ENCODE data around the gene LEP. TPM values are rescaled to one million over a fixed set of nuclear protein-coding genes. Genes with fewer than 3 reads are reported as not detected.

LEP gene
- total and polyA plus RNA-seq, 8 donors = 0.05 to 0.12 TPM; not detected in 6

DNA sequence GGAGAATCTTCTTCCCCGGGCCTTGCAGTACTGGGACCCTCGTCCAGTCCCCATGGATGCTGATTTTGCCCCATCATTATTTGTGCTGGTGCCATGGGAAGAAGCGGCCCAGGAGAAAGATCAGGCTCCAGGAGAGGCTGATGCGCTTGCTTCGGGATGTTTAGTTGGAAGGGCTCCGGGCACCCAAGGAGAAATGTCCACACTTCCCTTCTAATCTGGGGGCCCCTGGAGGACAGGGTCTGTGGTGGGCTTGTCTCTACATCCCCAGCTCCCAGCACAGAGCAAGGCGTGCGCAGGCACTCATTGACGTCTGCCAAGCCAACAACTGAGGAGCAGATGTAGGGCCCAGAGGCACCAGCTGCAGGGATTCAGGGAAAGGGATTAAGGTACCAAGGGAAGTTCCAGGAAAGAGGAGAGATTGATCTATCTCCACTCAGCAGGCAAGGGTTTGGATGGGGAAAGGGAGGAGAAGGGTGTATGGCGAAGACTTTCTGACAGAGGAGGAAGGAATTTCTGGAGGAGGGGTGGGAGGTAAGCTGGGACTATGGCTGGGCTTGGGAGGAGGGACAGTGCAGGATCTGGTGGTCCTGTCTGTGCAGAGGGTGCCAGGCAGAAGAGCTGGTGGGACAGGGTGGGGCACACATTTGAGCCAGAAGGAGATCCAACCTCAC is 38.7 kb upstream of the LEP start:
- Histone ChIP-seq H3K27me3 (peaks cover 3 to 77% (median 40%) of the 10 kb centered on the region in 3 donors), H3K27ac (no peak overlapping the region), H3K4me3 (no peak overlapping the region), H3K36me3 (no peaks in the 10 kb centered on the region), H3K4me1 (peaks cover 11 to 18% (median 12%) of the 10 kb centered on the region in 4 donors), H3K9me3 (peaks cover 0 to 4% (median 0%) of the 10 kb centered on the region in 4 donors)
- DNase-seq = no peak
- TF ChIP-seq POLR2AphosphoS5 (IDR thresholded peaks at IDR 0.05) = no peak
- TF ChIP-seq, protein P1, sequence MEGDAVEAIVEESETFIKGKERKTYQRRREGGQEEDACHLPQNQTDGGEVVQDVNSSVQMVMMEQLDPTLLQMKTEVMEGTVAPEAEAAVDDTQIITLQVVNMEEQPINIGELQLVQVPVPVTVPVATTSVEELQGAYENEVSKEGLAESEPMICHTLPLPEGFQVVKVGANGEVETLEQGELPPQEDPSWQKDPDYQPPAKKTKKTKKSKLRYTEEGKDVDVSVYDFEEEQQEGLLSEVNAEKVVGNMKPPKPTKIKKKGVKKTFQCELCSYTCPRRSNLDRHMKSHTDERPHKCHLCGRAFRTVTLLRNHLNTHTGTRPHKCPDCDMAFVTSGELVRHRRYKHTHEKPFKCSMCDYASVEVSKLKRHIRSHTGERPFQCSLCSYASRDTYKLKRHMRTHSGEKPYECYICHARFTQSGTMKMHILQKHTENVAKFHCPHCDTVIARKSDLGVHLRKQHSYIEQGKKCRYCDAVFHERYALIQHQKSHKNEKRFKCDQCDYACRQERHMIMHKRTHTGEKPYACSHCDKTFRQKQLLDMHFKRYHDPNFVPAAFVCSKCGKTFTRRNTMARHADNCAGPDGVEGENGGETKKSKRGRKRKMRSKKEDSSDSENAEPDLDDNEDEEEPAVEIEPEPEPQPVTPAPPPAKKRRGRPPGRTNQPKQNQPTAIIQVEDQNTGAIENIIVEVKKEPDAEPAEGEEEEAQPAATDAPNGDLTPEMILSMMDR (IDR thresholded peaks at IDR 0.05) = no peak
- intact Hi-C loops (cut with DNase I; ENCODE audit: low total_unique reads) = no loop called here
- 55 to 74% (median 60%) methylated on average over 10 of the region's 10 CpGs for WGBS, 5 donors

DNA sequence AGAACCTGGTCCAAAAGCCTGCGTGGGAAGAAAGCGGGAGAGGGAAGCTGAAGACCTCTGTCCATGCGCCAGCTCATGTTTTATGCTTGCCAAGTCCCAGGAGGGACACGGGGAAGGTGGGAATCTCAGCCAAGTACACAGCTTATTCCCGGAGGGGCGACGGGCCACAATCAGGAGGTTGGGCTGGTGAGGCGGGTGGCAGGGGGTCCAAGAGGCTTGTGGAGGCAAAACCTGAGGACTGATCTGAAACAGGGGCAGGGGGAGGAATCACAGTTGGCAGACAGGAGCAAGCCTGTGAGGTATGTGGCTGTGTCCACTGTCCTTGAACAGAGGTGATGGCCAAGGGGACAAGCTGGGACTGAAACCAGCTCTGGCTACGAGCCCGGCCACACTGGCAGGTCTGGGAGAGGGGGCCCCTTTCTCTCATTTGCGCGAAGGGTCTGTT is 38.0 kb upstream of the LEP start:
- WGBS, 5 donors = 50 to 60% (median 50%) methylated on average over 12 of the region's 12 CpGs
- Histone ChIP-seq H3K27ac (no peak overlapping the region), H3K36me3 (no peaks in the 10 kb centered on the region), H3K27me3 (peaks cover 3 to 80% (median 40%) of the 10 kb centered on the region in 3 donors), H3K4me3 (no peak overlapping the region), H3K9me3 (peaks cover 0 to 4% (median 0%) of the 10 kb centered on the region in 4 donors), H3K4me1 (peaks cover 11 to 18% (median 12%) of the 10 kb centered on the region in 4 donors)
- intact Hi-C loops (cut with DNase I; ENCODE audit: low total_unique reads) = no loop called here
- no peak for TF ChIP-seq POLR2AphosphoS5 (IDR thresholded peaks at IDR 0.05)
- TF ChIP-seq EP300 (IDR thresholded peaks at IDR 0.05) = no peak
- TF ChIP-seq, protein P1 (IDR thresholded peaks at IDR 0.05) = no peak
- no peak for TF ChIP-seq POLR2A (IDR thresholded peaks at IDR 0.05)
- DNase-seq = no peak

DNA sequence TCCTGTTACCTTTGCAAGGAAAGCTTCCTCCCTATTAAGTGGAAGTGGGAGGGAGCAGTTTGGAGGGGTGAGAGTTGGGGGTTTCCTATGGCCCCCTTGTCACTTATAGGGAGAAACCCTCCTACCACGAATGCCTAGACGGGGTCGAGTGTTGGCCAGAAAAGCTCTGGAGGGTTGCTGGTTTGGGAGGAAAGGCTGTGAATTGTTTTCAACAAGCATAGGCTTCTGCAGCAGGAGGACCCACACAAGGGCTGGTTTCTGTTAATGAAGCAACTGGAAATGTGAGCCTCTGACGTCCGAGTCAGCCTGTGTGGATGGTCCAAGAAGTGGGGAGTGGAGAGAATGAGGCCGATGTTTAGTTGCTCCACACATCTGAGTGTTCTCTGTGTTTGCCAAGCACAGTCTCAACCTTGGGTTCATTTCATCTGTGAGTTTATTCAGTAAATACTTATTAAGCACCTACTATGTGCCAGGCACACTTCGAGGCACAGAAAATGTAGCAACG is 37.3 kb upstream of the LEP start:
- peaks cover 11 to 18% (median 12%) of the 10 kb centered on the region in 4 donors for H3K4me1 ChIP-seq
- DNase-seq = no peak
- H3K36me3 ChIP-seq = no peaks in the 10 kb centered on the region
- H3K27ac ChIP-seq = no peak overlapping the region
- TF ChIP-seq, protein P1 (IDR thresholded peaks at IDR 0.05) = no peak
- no peak for TF ChIP-seq EP300 (IDR thresholded peaks at IDR 0.05)
- no peak for TF ChIP-seq POLR2AphosphoS5 (IDR thresholded peaks at IDR 0.05)
- no peak for TF ChIP-seq POLR2A (IDR thresholded peaks at IDR 0.05)
- H3K4me3 ChIP-seq = no peak overlapping the region
- peaks cover 0 to 4% (median 0%) of the 10 kb centered on the region in 4 donors for H3K9me3 ChIP-seq
- WGBS, 5 donors = 49 to 62% (median 52%) methylated on average over 8 of the region's 8 CpGs
- peaks cover 3 to 87% (median 40%) of the 10 kb centered on the region in 3 donors for H3K27me3 ChIP-seq
- intact Hi-C loops (cut with DNase I; ENCODE audit: low total_unique reads) = no loop called here

DNA sequence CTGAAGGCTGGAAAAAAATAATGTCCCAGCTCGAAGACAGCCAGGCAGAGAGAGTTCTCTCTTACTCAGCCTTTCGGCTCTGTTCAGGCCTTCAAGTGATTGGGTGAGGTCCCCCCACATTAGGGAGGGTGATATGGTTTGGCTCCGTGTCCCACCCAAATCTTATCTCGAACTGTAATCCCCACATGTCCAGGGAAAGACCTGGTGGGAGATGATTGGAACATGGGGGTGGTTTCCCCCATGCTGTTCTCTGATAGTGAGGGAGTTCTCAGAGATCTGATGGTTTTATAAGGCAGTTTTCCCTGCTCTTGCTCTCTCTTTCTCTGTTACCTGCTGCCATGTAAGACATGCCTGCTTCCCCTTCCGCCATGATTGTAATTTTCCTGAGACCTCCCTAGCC is 36.6 kb upstream of the LEP start:
- peaks cover 0 to 4% (median 0%) of the 10 kb centered on the region in 4 donors for H3K9me3 ChIP-seq
- intact Hi-C loops (cut with DNase I; ENCODE audit: low total_unique reads) = no loop called here
- 71 to 85% (median 74%) methylated on average over 5 of the region's 5 CpGs for WGBS, 5 donors
- no peak overlapping the region for H3K4me3 ChIP-seq
- no peak overlapping the region for H3K27ac ChIP-seq
- no peak for DNase-seq
- peaks cover 11 to 21% (median 13%) of the 10 kb centered on the region in 4 donors for H3K4me1 ChIP-seq
- H3K36me3 ChIP-seq = no peaks in the 10 kb centered on the region
- H3K27me3 ChIP-seq = peaks cover 3 to 94% (median 40%) of the 10 kb centered on the region in 3 donors
- TF ChIP-seq EP300 (IDR thresholded peaks at IDR 0.05) (no peak), POLR2A (IDR thresholded peaks at IDR 0.05) (no peak), POLR2AphosphoS5 (IDR thresholded peaks at IDR 0.05) (no peak)
- TF ChIP-seq, protein P1 (IDR thresholded peaks at IDR 0.05) = no peak
